BE2C (cell line): Measurements from ENCODE around the gene FBXO9.

ENCODE experiments used
- DNase-seq: peaks from one replicate; pipeline ENCODE4 v3.0.0-alpha.2; 2020
- H3K27me3 ChIP-seq: fragments of 250-450 bp; sonication (Bioruptor Pico); 2 replicates; pipeline ENCODE4 v1.5.1; 2020; ENCODE audit warnings: mild to moderate bottlenecking
- H3K36me3 ChIP-seq: fragments of 250-450 bp; sonication (Bioruptor Pico); 2 replicates; pipeline ENCODE4 v1.5.1; 2020; ENCODE audit warnings: mild to moderate bottlenecking
- H3K4me1 ChIP-seq: fragments of 250-450 bp; sonication (Bioruptor Pico); 2 replicates; pipeline ENCODE4 v1.5.1; 2020
- H3K4me3 ChIP-seq: 2 replicates; pipeline ENCODE4 v1.5.1; 2011; ENCODE audit warnings: low read depth, low read length
- H3K9me3 ChIP-seq: fragments of 250-450 bp; sonication (Bioruptor Pico); 2 replicates; pipeline ENCODE4 v1.5.1; 2020
- TF ChIP-seq, protein P1 (sequence below): IDR thresholded peaks from 2 replicates; pipeline ENCODE4 v1.5.1; 2012; ENCODE audit warnings: mild to moderate bottlenecking, low read depth, low read length

FBXO9 gene

DNA sequence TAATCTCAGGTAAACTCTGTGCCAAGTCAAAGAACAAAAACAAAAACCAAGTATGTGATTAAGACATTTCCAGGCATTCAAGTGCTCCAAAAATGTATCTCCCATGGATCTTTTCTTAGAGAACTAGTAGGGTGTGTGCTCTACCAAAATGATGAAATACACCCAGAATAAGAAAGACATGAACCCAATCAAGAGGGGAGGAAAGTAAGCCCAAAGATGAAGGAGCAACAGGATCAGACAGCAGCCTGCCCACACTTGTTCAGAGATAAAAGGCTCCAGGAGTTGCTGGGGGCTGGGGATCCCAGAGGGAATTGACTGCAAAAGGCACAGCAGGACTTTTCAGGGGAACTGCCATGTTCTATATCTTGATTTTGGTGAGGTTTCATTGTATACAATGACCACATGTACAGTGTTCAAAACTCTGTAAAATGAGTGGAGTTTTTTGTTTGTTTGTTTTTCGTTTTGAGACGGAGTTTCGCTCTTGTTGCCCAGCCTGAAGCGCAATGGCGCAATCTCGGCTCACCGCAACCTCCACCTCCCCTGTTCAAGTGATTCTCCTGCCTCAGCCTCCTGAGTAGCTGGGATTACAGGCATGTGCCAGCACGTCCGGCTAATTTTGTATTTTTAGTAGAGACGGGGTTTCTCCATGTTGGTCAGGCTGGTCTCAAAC, 59.1 kb downstream of the FBXO9 start:
- Histone ChIP-seq H3K27me3 (peaks cover 7% of the 10 kb centered on the region; the same call in 1 of the 2 replicates), H3K4me3 (no peak overlapping the region), H3K36me3 (no peaks in the 10 kb centered on the region), H3K9me3 (no peaks in the 10 kb centered on the region), H3K4me1 (no peaks in the 10 kb centered on the region)
- TF ChIP-seq, protein P1, sequence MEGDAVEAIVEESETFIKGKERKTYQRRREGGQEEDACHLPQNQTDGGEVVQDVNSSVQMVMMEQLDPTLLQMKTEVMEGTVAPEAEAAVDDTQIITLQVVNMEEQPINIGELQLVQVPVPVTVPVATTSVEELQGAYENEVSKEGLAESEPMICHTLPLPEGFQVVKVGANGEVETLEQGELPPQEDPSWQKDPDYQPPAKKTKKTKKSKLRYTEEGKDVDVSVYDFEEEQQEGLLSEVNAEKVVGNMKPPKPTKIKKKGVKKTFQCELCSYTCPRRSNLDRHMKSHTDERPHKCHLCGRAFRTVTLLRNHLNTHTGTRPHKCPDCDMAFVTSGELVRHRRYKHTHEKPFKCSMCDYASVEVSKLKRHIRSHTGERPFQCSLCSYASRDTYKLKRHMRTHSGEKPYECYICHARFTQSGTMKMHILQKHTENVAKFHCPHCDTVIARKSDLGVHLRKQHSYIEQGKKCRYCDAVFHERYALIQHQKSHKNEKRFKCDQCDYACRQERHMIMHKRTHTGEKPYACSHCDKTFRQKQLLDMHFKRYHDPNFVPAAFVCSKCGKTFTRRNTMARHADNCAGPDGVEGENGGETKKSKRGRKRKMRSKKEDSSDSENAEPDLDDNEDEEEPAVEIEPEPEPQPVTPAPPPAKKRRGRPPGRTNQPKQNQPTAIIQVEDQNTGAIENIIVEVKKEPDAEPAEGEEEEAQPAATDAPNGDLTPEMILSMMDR = no peak
- DNase-seq = no peak

DNA sequence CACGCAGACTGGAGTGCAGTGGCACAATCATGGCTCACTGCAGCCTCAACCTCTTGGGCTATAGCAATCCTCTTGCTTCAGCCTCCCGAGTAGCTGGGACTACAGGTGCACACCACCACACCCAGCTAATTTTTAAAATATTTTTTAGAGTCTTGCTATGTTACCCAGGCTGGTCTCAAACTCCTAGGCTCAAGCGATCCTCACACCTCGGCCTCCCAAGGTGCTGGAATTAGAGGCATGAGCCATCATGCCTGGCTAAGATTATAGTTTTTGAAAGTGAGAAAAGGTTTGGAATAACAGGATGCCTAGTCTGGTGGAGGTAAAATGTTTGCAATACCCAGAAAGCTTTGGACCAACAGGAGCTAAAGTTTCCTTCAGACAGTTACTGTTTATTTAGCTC, 60.1 kb downstream of the FBXO9 start:
- TF ChIP-seq, protein P1 = no peak
- Histone ChIP-seq H3K36me3 (no peaks in the 10 kb centered on the region), H3K9me3 (no peaks in the 10 kb centered on the region), H3K4me1 (no peaks in the 10 kb centered on the region), H3K27me3 (peaks cover 7% of the 10 kb centered on the region; the same call in 1 of the 2 replicates), H3K4me3 (no peak overlapping the region)
- no peak for DNase-seq

DNA sequence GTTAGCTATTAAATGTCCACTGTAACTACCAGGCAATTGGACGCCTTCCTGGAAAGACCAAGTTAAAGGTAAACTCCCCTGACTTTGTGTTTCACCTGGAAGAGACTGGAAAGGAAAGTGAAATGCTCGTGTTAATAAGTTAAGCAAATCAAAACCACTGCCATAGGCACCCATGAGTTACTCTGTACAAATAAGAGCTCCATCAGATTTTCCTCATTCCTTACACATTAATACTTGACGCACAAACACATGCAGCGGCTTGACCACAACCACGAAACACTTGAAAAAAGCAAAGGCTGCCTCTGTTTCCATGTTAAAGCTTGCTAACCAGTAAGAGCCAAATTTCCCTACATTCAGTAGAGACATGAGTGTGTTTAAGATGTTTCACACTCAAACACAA, 63.6 kb downstream of the FBXO9 start:
- H3K36me3 ChIP-seq = no peaks in the 10 kb centered on the region
- H3K27me3 ChIP-seq = peaks cover 7% of the 10 kb centered on the region; the same call in 1 of the 2 replicates
- TF ChIP-seq, protein P1 = no peak
- no peak overlapping the region for H3K4me3 ChIP-seq
- no peak for DNase-seq
- H3K4me1 ChIP-seq = no peaks in the 10 kb centered on the region
- no peaks in the 10 kb centered on the region for H3K9me3 ChIP-seq

DNA sequence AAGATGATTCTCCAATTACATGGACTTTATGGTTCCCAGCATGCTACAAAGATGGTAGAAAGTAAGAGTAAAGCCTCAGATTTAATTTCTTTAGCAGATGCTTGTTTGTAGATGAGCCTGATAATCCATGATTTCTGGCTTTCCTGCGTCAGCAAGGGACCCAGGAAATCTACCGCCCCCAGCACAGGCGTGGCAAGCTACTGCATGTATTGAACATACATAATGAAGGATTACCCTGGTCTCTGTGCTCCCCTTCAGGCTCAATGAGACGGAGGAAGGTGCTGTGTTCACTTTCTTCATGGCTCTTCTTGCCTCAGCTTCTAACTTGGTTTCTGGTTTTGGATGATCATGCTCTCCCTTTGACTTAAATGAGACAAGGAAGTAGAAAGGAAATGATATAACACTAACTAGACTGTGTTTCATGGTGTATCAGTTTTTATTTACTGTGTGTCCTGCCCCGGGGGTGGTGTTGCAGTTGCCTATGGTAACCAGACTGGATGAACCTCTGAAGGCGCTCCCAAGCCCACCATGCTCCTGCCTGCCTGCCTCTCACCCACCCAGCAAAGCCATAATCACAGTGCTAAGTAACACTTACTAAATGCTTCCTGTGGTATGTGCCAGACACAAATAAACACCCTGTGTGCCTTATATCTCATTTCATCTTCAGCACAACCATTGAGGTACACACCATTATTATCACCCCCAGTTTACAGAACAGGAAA, 65.5 kb downstream of the FBXO9 start:
- no peak for DNase-seq
- TF ChIP-seq, protein P1 = no peak
- Histone ChIP-seq H3K4me3 (no peak overlapping the region), H3K36me3 (no peaks in the 10 kb centered on the region), H3K27me3 (peaks cover 7% of the 10 kb centered on the region; the same call in 1 of the 2 replicates), H3K4me1 (no peaks in the 10 kb centered on the region), H3K9me3 (no peaks in the 10 kb centered on the region)

DNA sequence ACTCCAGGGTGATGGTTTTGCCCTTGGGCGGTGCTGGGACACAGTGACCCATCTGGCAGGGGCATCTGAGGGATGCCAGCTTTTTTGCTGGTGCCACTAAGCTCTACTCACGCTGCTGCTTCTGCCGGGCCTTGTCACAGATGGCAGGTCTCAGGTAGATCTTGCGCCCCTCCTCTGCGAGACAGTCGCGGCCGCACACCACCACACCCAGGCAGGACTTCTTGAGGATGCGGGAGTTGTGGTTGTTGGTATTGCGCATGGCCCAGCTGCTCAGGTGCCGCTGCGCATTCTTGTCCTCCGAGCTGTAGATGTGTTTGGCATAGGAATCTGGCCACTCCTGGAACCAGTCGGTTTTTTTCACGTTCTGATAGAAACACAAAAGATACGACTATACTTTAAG, 68.8 kb downstream of the FBXO9 start:
- H3K4me1 ChIP-seq = no peaks in the 10 kb centered on the region
- no peak overlapping the region for H3K4me3 ChIP-seq
- H3K9me3 ChIP-seq = no peaks in the 10 kb centered on the region
- no peaks in the 10 kb centered on the region for H3K36me3 ChIP-seq
- no peaks in the 10 kb centered on the region for H3K27me3 ChIP-seq
- DNase-seq = no peak
- TF ChIP-seq, protein P1 = no peak
